ENCODE measurements around the gene SLC35G3. TPM values are rescaled to one million over a fixed set of nuclear protein-coding genes. Genes with fewer than 3 reads are reported as not detected.
A peak's percentile ranks its signal among the peaks of the same experiment; 100 is the strongest.

SLC35G3 gene
- total and polyA plus RNA-seq, 8 donors = 0.12 TPM; not detected in 7

- intact Hi-C loops (cut with DNase I; ENCODE audit: low total_unique reads) = no loop called here
- H3K27ac ChIP-seq = peak overlapping the region in 2 of 5 donors; percentile 20 to 61
- WGBS, 5 donors = 42 to 60% (median 52%) methylated on average over 2 of the region's 2 CpGs
- no peaks in the 10 kb centered on the region for H3K36me3 ChIP-seq
- no peak for DNase-seq
- H3K9me3 ChIP-seq = peaks cover 5 to 11% (median 8%) of the 10 kb centered on the region in 4 donors
- peaks cover 0 to 6% (median 0%) of the 10 kb centered on the region in 3 donors for H3K27me3 ChIP-seq
- no peaks in the 10 kb centered on the region for H3K4me1 ChIP-seq
- TF ChIP-seq CTCF (IDR thresholded peaks at IDR 0.05) (no peak), POLR2A (IDR thresholded peaks at IDR 0.05) (no peak), EP300 (IDR thresholded peaks at IDR 0.05) (no peak), POLR2AphosphoS5 (IDR thresholded peaks at IDR 0.05) (no peak)
- no peak overlapping the region for H3K4me3 ChIP-seq
Observed at GRCh38 chr17:35218915-35219314, 24.7 kb upstream of the SLC35G3 start.

- Histone ChIP-seq H3K9me3 (peaks cover 0 to 2% (median under 1%) of the 10 kb centered on the region in 4 donors), H3K27me3 (peaks cover 0 to 2% (median 0%) of the 10 kb centered on the region in 3 donors), H3K4me3 (no peak overlapping the region), H3K36me3 (no peaks in the 10 kb centered on the region), H3K27ac (no peak overlapping the region), H3K4me1 (no peaks in the 10 kb centered on the region)
- WGBS, 5 donors = 55 to 65% (median 60%) methylated on average over 5 of the region's 5 CpGs
- TF ChIP-seq CTCF (IDR thresholded peaks at IDR 0.05) (no peak), EP300 (IDR thresholded peaks at IDR 0.05) (no peak), POLR2A (IDR thresholded peaks at IDR 0.05) (no peak), POLR2AphosphoS5 (IDR thresholded peaks at IDR 0.05) (no peak)
- intact Hi-C loops (cut with DNase I; ENCODE audit: low total_unique reads) = no loop called here
- no peak for DNase-seq
Observed at GRCh38 chr17:35217107-35217506, 22.9 kb upstream of the SLC35G3 start.

DNA sequence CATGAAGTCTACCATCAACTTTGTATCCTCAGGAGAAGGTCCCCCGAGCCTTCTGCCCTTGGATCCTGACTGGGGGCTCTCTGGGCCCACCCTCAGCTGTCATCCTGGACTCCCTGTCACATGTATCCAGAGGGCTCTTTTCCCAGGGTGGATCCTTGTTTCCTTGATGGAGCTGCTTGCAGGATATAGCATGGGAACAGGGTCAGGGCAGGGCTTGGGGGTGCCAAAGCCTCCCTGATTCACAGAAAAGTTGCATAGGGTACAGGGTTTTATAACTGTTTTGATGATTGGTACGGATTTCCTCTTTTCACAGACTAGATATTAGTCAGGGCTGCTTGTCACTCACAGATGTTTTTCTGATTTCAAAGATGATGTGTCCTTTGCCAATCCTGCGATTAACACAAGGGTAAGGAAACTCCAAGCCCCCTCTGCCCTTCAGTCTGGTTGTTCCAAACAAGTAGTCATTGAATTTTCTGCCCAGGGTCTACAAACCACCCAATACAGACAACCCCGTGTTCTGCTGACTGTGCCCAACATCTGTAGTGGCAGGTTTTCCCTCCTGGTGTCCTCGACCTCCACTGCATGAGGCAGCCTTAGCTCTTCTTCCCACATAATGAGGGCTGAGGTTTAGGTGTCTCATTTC, 20.6 kb upstream of the SLC35G3 start:
- intact Hi-C loops (cut with DNase I; ENCODE audit: low total_unique reads) = no loop called here
- WGBS, 5 donors = 43 to 58% (median 49%) methylated on average over 5 of the region's 5 CpGs
- Histone ChIP-seq H3K36me3 (no peaks in the 10 kb centered on the region), H3K9me3 (no peaks in the 10 kb centered on the region), H3K4me1 (no peaks in the 10 kb centered on the region), H3K27ac (peak overlapping the region; percentile 6 to 76 (median 58)), H3K4me3 (no peak overlapping the region), H3K27me3 (no peaks in the 10 kb centered on the region)
- no peak for DNase-seq
- no peak for TF ChIP-seq POLR2A (IDR thresholded peaks at IDR 0.05)

DNA sequence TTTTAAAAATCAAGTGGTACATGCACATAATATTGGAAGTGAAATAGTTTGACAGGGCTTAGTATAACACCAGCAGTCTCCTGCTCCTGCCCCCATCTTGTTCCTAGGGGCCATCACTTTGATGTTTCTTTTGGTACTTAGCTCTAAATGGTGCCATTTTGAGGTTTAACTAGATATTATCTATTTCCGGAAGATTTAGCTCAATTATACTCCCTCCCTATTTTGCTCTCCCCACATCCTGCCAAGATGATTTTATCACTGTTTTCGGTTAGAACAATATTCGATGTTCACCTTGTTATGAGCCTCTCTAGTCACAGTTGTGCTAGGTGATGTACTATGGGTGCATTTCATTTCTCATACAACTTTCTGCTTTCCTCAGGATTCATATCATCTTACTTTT, 20.0 kb upstream of the SLC35G3 start:
- peak in 1 of 2 donors; percentile 48 for DNase-seq
- Histone ChIP-seq H3K36me3 (no peaks in the 10 kb centered on the region), H3K27me3 (no peaks in the 10 kb centered on the region), H3K4me1 (no peaks in the 10 kb centered on the region), H3K27ac (peak overlapping the region in 4 of 5 donors; percentile 31 to 76 (median 62)), H3K9me3 (no peaks in the 10 kb centered on the region), H3K4me3 (no peak overlapping the region)
- intact Hi-C loops (cut with DNase I; ENCODE audit: low total_unique reads) = no loop called here
- WGBS, 5 donors = 65 to 72% (median 68%) methylated on average over 3 of the region's 3 CpGs
- no peak for TF ChIP-seq EP300 (IDR thresholded peaks at IDR 0.05)
- no peak for TF ChIP-seq POLR2A (IDR thresholded peaks at IDR 0.05)
- no peak for TF ChIP-seq CTCF (IDR thresholded peaks at IDR 0.05)
- no peak for TF ChIP-seq POLR2AphosphoS5 (IDR thresholded peaks at IDR 0.05)

DNA sequence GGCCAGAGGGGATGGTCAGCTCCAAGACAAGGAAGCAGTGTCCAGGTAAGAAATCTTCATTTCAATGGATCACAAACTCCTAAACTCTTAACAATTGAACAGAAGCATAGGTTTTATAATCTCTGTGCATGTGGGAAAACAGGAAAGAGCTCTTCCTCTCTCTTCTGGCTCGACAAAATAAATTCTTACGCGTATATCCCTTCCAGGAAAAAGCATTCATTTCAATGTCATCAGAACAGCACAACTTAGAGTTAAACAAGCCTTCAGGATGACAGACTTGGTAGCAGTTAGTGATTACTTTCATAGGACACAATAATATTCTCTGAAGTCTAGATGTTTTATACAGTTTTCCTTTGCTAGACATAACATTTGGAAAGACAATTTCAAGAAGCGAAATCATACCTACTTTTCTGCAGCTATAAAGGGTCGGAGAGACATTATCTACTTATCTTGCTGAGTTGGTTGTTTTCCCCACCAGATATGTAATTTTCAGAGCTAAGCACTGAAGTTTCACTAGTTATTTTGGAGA, 19.3 kb upstream of the SLC35G3 start:
- no peaks in the 10 kb centered on the region for H3K9me3 ChIP-seq
- H3K27ac ChIP-seq = peak overlapping the region in 4 of 5 donors; percentile 31 to 76 (median 57)
- H3K4me3 ChIP-seq = no peak overlapping the region
- TF ChIP-seq POLR2A (IDR thresholded peaks at IDR 0.05) (no peak), CTCF (IDR thresholded peaks at IDR 0.05) (no peak), EP300 (IDR thresholded peaks at IDR 0.05) (no peak), POLR2AphosphoS5 (IDR thresholded peaks at IDR 0.05) (no peak)
- WGBS, 5 donors = 59 to 74% (median 67%) methylated on average over 5 of the region's 5 CpGs
- no peaks in the 10 kb centered on the region for H3K27me3 ChIP-seq
- H3K36me3 ChIP-seq = no peaks in the 10 kb centered on the region
- intact Hi-C loops (cut with DNase I; ENCODE audit: low total_unique reads) = no loop called here
- DNase-seq = no peak
- H3K4me1 ChIP-seq = no peaks in the 10 kb centered on the region

Data from stomach (tissue), 9 donors.